Fibroblast of lung (primary cell): ENCODE results near the gene MEF2A.

Experiments
- EZH2 ChIP-seq: IDR thresholded peaks from 2 replicates; pipeline ENCODE4 v1.5.1; 2012; ENCODE audit warnings: low read length, control low read depth, mild to moderate bottlenecking; ENCODE audit errors: missing control alignments
- TF ChIP-seq, protein P1 (sequence below), 2 donors: IDR thresholded peaks in 1 of 2; conservative IDR thresholded peaks in 1 of 2; 1 replicate in 1 of 2; 2 replicates in 1 of 2; pipeline ENCODE4 v1.5.1; 2011 to 2012; ENCODE audit warnings: low read length in 2 of 2, control low read depth in 1 of 2, inconsistent platforms in 1 of 2, low read depth in 1 of 2, mild to moderate bottlenecking in 1 of 2

DNA sequence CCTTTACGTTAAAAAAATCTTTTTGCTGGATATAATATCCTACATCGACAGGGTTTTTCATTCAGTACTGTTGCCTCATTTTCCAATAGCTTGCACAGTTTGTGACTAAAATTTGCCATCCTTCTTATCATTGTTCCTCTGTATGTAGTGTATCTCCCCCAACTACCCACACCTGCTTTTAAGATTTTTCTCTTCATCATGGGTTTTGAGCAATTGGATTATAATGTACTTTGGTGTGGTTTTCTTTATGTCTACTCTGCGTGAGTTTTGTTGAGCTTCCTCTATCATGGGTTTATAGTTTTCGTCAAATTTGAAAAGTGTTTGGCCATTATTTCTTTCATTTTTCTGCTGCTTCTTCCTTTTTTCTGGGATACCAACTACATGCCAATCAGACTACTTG lies 39.6 kb upstream of the MEF2A start:
- TF ChIP-seq, protein P1, sequence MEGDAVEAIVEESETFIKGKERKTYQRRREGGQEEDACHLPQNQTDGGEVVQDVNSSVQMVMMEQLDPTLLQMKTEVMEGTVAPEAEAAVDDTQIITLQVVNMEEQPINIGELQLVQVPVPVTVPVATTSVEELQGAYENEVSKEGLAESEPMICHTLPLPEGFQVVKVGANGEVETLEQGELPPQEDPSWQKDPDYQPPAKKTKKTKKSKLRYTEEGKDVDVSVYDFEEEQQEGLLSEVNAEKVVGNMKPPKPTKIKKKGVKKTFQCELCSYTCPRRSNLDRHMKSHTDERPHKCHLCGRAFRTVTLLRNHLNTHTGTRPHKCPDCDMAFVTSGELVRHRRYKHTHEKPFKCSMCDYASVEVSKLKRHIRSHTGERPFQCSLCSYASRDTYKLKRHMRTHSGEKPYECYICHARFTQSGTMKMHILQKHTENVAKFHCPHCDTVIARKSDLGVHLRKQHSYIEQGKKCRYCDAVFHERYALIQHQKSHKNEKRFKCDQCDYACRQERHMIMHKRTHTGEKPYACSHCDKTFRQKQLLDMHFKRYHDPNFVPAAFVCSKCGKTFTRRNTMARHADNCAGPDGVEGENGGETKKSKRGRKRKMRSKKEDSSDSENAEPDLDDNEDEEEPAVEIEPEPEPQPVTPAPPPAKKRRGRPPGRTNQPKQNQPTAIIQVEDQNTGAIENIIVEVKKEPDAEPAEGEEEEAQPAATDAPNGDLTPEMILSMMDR (conservative IDR thresholded peaks at IDR 0.05 in 1 of 2, IDR thresholded peaks at IDR 0.05 in 1 of 2; ENCODE audit: low read depth in 1 of 2, low read length in 2 of 2): no peak
- TF ChIP-seq EZH2: no peak
